HUES6 (cell line): ENCODE measurements around the gene KCNK15.

ENCODE experiments used
- H3K27ac ChIP-seq: 2 replicates; pipeline ENCODE4 v1.7.0; 2013; ENCODE audit warnings: low read depth, mild to moderate bottlenecking, low read length, inconsistent platforms
- H3K27me3 ChIP-seq: 2 replicates; pipeline ENCODE4 v1.6.1; 2013; ENCODE audit warnings: low read length; ENCODE audit not compliant: control insufficient read depth, insufficient read depth
- H3K36me3 ChIP-seq: 2 replicates; pipeline ENCODE4 v1.6.1; 2013; ENCODE audit warnings: low read length; ENCODE audit not compliant: control insufficient read depth, insufficient read depth
- H3K4me1 ChIP-seq: 2 replicates; pipeline ENCODE4 v1.6.1; 2013; ENCODE audit warnings: low read length; ENCODE audit not compliant: control insufficient read depth, insufficient read depth
- H3K4me3 ChIP-seq: 2 replicates; pipeline ENCODE4 v1.5.1; 2013; ENCODE audit warnings: low read depth, low read length
- H3K9ac ChIP-seq: one replicate; pipeline ENCODE4 v1.6.1; 2013; ENCODE audit warnings: mild to moderate bottlenecking, low read length
- H3K9me3 ChIP-seq: 2 replicates; pipeline ENCODE4 v1.6.1; 2013; ENCODE audit warnings: low read depth, low read length; ENCODE audit not compliant: control insufficient read depth, insufficient read depth

KCNK15 gene

DNA sequence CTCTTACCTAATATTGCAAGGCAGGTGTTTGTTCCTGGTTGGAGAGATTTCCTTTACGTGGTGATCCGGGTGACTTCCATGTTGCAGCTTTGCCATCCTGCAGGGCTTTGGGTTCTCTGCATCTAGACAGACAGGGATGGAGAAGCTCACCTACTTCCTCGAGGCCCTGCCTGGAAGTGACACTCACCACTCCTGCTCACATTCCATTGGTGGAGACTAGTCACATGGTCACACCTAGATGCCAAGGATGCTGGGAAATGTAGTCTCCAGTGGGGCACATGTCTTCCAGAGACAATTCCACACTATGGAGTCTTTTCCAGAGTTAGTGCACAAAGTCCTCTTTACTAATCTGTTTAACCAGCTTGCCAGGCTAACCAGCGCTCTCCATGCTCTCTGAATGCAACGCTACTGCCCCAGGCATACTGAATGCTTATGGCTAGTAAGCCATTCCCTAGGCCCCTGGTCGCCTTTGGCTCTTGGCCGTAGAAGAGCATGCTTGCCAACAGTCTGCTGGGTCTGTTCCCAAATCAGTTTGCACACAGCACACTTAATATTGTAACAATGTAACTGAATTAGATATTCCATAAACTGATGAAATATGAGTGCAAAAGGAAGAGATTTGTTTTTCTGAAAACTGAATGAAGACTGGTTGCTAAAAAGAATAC is 6.7 kb upstream of the KCNK15 start:
- Histone ChIP-seq H3K27me3 (peaks cover 20% of the 10 kb centered on the region), H3K4me1 (no peaks in the 10 kb centered on the region; the same call in 1 of the 2 replicates), H3K4me3 (no peak overlapping the region), H3K27ac (no peak overlapping the region), H3K36me3 (no peaks in the 10 kb centered on the region), H3K9ac (no peak overlapping the region), H3K9me3 (peaks cover 5% of the 10 kb centered on the region; the same call in 1 of the 2 replicates)

DNA sequence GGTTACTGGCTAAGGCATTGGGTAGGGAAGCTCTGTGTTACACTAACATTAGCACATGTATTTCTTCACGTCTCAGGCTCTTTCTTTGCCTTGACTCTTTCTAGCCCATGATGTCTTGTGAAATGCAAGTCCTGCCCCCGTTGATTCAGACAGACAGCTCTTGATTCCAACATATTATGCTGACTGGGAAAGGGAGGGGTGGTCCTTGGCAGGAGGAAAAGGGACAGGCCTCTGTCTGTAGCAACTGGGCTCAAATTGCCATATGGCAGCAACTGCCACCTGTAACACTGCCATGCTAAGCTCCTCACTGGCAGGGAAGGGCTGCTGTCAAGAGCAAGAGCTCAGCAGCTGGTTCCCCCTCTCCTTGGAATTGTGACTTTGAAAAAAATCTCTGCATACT is 5.7 kb upstream of the KCNK15 start:
- Histone ChIP-seq H3K36me3 (no peaks in the 10 kb centered on the region), H3K9me3 (peaks cover 5% of the 10 kb centered on the region; the same call in 1 of the 2 replicates), H3K9ac (no peak overlapping the region), H3K4me1 (no peaks in the 10 kb centered on the region; the same call in 1 of the 2 replicates), H3K27me3 (peaks cover 30% of the 10 kb centered on the region), H3K4me3 (no peak overlapping the region), H3K27ac (no peak overlapping the region)

DNA sequence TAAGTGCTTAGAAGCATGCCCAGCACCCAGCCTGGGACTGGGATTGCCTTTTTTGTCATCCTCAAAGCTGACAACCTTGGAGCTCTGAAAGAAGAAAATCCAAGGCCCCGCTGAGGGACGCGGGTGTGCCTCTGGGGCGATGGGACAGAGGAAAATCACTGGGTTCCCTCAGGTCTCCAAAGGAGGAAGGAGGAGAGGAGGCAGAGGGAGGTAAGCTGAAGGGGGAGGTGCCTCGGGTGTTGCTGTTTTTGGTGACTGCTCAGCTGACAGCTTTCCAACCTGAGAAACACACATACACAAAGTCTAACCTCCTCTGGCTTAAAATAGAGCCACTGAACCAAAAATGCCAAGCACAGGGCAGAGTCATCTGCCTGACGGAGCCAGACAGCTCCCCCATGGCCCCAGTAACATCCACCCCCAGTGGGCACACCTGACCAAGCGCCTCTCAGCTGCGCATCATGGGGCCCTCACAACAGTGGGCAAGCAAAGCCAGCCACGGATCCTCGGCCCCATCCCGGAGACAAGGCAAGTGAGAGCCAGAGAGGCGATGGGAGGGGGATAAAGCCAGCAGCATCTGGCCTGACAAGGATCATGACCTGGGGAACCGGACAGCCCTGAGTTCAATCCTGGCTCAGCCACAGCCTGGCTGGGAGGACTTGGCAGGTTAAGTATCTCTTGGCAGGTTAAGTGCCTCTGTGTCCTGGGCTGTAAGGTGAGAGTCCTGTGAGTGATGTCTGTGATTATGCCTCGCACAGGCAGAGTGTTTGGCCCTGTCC is 3.2 kb upstream of the KCNK15 start:
- Histone ChIP-seq H3K27me3 (peaks cover 54% of the 10 kb centered on the region), H3K4me1 (peaks cover 8% of the 10 kb centered on the region), H3K36me3 (no peaks in the 10 kb centered on the region), H3K27ac (no peak overlapping the region), H3K9ac (no peak overlapping the region), H3K4me3 (no peak overlapping the region), H3K9me3 (no peaks in the 10 kb centered on the region)

DNA sequence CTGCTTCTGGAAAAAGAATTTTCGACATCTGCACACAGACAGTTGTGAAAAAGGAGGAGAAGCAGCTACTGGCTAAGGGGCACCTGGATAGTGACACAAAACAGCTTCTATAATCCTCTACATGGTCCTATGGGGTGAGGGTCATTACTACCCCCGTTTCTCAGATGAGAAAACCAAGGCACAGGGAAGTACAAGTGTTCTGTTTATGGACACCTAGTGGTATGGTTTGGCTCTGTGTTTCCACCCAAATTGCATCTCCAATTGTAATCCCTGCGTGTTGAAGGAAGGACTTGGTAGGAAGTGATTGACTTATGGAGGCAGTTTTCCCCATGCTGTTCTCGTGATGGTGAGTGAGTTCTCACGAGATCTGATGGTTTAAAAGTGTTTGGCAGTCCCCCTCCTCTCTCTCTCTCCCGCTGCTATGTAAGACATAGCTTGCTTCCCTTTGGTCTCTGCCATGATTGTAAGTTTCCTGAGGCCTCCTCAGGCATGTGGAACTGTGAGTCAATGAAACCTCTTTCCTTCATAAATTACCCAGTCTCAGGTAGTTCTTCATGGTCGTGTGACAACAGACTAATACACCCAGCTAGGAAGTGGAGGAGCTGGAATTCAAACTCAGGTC is 2.5 kb upstream of the KCNK15 start:
- H3K9ac ChIP-seq = no peak overlapping the region
- H3K9me3 ChIP-seq = no peaks in the 10 kb centered on the region
- no peak overlapping the region for H3K4me3 ChIP-seq
- H3K36me3 ChIP-seq = no peaks in the 10 kb centered on the region
- H3K27ac ChIP-seq = no peak overlapping the region
- H3K4me1 ChIP-seq = peaks cover 8% of the 10 kb centered on the region
- H3K27me3 ChIP-seq = peaks cover 54% of the 10 kb centered on the region

DNA sequence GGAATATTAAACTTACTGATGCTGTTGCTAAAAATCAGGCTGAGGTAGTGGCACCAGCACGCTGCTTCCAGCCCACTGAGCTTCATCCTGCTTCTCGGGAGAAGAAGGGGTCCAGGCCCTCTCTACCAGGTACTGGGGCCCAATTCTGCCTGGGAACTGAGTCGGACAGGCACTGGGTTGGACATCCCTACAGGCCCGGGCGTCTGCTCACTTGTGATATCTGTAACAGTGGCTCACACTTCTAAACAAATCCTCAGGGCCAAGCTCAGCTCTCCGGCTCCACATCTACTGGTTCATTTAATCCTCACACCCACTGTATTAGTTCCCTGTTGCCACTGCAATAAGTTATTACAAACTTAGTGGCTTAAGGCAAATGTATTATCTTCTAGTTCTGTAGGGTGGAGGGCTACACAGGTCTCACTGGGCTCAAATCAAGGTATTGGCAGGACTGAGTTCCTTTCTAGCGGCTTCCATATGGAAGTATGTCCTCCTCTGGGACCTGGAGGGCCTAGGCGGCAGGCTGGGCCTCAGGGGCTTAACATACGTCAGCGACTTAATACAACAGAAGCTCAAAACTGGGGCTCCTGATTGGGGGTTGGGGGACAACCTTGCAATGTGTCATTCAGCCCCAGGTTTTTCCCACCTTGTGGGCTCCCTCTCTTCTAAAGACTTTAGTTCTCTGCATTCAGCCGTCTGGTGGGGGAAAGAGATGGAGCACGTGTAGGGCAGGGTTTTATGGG is 1.6 kb upstream of the KCNK15 start:
- no peak overlapping the region for H3K27ac ChIP-seq
- H3K27me3 ChIP-seq = peaks cover 54% of the 10 kb centered on the region

DNA sequence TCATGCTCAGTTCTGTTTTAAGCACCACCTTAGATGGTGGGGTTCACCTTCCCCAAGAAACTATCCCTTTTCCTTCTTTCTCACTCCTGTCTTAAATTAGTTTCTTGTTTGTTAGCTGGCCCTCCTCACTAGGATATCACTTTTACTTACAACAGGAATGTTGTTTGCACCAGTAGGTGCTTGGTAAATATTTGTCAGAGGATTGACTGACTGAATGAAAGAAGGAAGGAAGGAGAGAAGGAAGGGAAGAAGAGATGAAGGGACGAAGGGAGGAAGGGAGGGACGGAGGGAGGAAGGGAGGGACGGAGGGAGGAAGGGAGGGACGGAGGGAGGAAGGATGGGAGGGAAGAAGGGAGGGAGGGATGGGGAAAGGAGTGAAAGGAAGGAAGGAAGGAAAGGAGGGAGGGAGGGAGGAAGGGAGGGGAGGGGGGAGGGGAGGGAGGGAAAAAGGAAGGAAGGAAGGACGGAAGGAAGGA is 505 bp upstream of the KCNK15 start:
- no peaks in the 10 kb centered on the region for H3K9me3 ChIP-seq
- H3K36me3 ChIP-seq = no peaks in the 10 kb centered on the region
- no peak overlapping the region for H3K9ac ChIP-seq
- H3K4me3 ChIP-seq = peak overlapping the region; percentile 62
- peaks cover 54% of the 10 kb centered on the region for H3K27me3 ChIP-seq
- peaks cover 8% of the 10 kb centered on the region for H3K4me1 ChIP-seq
- no peak overlapping the region for H3K27ac ChIP-seq

More for the DNA sequence above, 1.6 kb upstream of the KCNK15 start:
- peaks cover 8% of the 10 kb centered on the region for H3K4me1 ChIP-seq
- no peak overlapping the region for H3K4me3 ChIP-seq
- no peaks in the 10 kb centered on the region for H3K9me3 ChIP-seq
- H3K9ac ChIP-seq = no peak overlapping the region
- no peaks in the 10 kb centered on the region for H3K36me3 ChIP-seq

DNA sequence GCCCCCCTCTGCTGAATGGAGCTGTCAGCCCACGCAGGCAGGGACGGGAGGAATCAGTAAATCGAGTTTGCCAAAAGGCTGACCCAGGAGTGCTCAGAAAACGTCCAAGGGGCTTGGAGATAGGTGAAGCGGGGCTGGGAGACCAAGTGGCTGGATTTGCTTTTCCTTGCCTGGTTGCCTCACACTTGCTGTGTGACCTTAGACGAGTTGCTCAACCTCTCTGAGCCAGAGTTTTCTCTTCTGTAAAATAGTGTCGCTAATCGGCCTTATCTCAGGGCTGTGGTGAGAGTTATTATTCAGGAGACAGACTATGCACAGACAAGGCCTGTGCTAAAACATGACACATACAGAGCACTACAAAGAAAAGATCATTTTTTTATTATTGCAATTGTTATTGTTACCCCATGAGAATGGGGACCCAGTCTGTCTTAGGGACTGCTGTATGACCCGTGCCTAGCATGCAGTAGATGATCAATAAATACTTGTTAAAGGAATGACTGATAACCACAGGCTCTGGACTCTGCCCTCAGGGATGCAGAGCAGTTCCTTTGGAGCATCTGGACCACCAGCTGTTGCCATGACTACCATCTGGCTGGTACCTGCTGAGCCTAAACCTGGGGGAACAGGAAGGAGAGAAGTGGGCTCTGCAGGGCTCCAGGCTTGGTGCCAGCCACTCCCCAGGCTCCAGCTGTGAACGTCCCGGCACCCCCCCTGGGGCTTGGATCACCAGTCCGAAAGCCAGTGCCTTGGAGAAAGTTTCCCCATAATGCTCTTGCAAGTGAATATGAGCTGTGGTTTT is 901 bp downstream of the KCNK15 start:
- H3K4me1 ChIP-seq = peaks cover 8% of the 10 kb centered on the region
- peaks cover 54% of the 10 kb centered on the region for H3K27me3 ChIP-seq
- no peak overlapping the region for H3K9ac ChIP-seq
- no peaks in the 10 kb centered on the region for H3K36me3 ChIP-seq
- H3K27ac ChIP-seq = no peak overlapping the region
- H3K4me3 ChIP-seq = peak overlapping the region; percentile 62
- H3K9me3 ChIP-seq = no peaks in the 10 kb centered on the region

DNA sequence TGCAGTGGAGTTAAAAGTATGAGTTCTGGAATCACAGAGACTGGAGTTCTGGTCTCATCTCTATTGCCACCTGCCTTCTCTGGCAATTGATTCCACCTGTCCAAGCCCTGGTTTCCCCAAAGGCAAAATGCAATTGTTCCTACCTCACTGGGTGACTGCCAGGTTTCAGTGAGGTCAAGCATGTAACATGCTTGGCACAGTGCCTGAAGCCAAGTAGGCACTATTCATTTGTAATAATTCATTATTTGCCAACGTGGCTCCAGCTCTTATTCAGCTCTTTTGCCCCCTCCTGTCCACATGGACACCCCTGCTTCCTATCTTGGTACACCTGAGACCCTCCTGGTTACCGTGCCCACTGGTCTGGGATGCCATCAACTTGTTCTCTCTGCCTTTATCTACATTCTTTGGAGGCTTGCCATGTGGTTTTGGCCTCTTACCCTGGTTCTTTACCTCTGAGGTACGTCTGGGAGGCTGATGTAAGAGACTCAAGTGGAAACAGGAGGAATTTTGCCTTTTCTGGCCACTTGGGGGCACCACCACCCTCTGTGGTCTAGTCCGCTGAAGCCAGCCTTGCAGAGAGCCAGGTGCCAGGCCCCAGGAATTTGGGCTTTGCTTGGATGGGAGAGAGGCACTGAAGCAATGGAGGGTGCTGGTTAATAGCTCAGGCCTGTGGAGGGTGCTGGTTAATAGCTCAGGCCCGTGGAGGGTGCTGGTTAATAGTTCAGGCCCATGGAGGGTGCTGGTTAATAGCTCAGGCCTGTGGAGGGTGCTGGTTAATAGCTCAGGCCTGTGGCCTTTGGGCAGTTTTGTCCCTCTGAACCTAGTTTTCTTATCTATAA is 1.7 kb downstream of the KCNK15 start:
- Histone ChIP-seq H3K4me1 (peaks cover 13% of the 10 kb centered on the region), H3K27ac (no peak overlapping the region), H3K4me3 (no peak overlapping the region), H3K27me3 (peaks cover 47% of the 10 kb centered on the region), H3K9me3 (no peaks in the 10 kb centered on the region), H3K9ac (no peak overlapping the region), H3K36me3 (no peaks in the 10 kb centered on the region)

DNA sequence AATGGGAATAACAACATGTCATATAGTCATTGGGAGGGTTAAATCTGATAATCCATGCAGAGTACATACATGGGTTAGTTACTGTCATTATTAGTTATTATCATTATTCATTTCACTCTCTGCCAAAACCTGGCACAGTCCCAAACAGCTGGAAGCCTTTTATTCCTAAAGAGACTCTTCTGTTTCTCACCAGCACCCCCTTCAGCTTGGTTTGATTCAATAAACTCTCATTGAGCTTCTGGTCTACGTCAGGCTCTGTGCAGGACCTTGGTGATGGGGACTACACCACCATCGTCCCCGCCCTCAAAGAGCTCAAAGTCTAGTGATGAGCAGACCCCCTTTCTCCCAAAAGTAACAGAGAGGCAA is 2.3 kb downstream of the KCNK15 start:
- Histone ChIP-seq H3K4me3 (no peak overlapping the region), H3K4me1 (peaks cover 18% of the 10 kb centered on the region), H3K9me3 (no peaks in the 10 kb centered on the region), H3K27ac (no peak overlapping the region), H3K27me3 (peaks cover 43% of the 10 kb centered on the region), H3K36me3 (no peaks in the 10 kb centered on the region), H3K9ac (no peak overlapping the region)
